ENCODE results near the gene RAB40B. TPM values are rescaled to one million over a fixed set of nuclear protein-coding genes. Genes with fewer than 3 reads are reported as not detected.

The RAB40B gene
- total RNA-seq, 2 experiments from 2014 or later = 0.42 to 0.52 TPM

DNA sequence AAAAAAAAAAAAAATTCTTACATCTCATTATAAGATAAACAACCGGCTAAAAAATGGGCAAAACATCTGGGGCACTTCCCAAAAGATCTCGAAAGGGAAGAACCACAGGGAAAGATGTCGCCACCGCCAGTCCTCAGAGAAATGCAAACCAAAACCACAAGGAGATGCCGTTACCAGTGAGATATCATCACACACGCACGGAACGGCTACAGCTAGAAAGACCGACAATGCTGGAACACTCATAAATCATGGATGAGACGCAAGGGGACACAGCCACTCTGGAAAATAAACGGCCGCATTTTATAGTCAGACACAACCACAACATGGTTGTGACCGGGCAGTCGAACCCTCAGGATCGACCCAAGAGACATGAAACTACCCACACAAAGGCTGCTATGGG lies 74.8 kb downstream of the RAB40B start:
- DNase-seq = no peak
- intact Hi-C loops (cut with micrococcal nuclease) = no loop called here
- Mint-ChIP-seq H3K4me3 (no peak overlapping the region), H3K4me1 (ENCODE audit: low read depth) (no peaks in the 10 kb centered on the region), H3K36me3 (ENCODE audit: low read depth) (peaks cover 23% of the 10 kb centered on the region), H3K9me3 (no peaks in the 10 kb centered on the region), H3K27ac (no peak overlapping the region), H3K27me3 (ENCODE audit: low read depth) (no peaks in the 10 kb centered on the region)
- CTCF ChIA-PET = no interaction called here

DNA sequence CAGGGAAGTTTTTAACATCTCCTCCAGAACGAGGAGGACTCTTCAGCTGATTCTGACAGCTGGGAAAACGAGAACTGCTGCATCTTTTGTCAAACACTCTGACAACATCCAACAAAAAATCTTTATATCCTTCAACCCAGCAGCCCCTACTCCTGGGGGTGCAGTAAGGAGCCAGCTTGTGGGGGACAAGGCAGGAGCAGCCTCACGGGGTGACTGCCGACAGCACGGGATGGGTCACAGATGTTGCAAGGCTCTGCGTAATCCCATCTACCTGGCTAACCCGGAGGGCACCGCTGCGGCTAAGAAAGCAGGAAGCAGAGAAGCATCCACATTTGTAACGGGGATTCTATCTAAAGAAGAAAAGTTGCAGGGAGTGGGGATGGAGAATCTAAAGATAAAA lies 78.9 kb downstream of the RAB40B start:
- CTCF ChIA-PET = no interaction called here
- no peak overlapping the region for H3K4me3 Mint-ChIP-seq

DNA sequence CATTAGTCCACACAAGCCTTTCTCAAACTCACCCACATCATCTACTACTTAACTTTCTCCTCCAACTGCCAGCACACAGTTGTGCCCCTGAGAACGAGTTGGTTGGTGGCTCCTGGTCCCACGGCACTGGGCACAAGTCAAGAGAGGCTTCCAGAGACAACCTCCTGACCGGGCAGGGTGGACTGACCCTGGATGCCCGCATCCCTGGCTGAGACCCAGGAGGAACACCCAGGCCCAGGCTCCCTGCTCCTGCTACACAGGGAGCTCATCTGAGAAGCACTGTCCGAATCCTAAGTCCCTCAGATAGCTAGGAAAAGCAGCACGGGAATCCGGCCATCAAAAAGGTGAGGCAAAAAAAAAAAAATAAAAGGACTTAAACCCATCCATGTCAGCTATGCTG lies 79.3 kb downstream of the RAB40B start:
- Mint-ChIP-seq H3K27ac (no peak overlapping the region), H3K4me1 (ENCODE audit: low read depth) (no peaks in the 10 kb centered on the region), H3K9me3 (no peaks in the 10 kb centered on the region), H3K36me3 (ENCODE audit: low read depth) (peaks cover 24% of the 10 kb centered on the region), H3K4me3 (no peak overlapping the region), H3K27me3 (ENCODE audit: low read depth) (no peaks in the 10 kb centered on the region)
- intact Hi-C loops (cut with micrococcal nuclease) = no loop called here
- CTCF ChIA-PET = no interaction called here
- DNase-seq = no peak

More for the DNA sequence above, 78.9 kb downstream of the RAB40B start:
- H3K9me3 Mint-ChIP-seq = no peaks in the 10 kb centered on the region
- H3K36me3 Mint-ChIP-seq (ENCODE audit: low read depth) = peaks cover 22% of the 10 kb centered on the region
- intact Hi-C loops (cut with micrococcal nuclease) = no loop called here
- no peak overlapping the region for H3K27ac Mint-ChIP-seq
- DNase-seq = no peak
- no peaks in the 10 kb centered on the region for H3K4me1 Mint-ChIP-seq (ENCODE audit: low read depth)
- H3K27me3 Mint-ChIP-seq (ENCODE audit: low read depth) = no peaks in the 10 kb centered on the region

DNA sequence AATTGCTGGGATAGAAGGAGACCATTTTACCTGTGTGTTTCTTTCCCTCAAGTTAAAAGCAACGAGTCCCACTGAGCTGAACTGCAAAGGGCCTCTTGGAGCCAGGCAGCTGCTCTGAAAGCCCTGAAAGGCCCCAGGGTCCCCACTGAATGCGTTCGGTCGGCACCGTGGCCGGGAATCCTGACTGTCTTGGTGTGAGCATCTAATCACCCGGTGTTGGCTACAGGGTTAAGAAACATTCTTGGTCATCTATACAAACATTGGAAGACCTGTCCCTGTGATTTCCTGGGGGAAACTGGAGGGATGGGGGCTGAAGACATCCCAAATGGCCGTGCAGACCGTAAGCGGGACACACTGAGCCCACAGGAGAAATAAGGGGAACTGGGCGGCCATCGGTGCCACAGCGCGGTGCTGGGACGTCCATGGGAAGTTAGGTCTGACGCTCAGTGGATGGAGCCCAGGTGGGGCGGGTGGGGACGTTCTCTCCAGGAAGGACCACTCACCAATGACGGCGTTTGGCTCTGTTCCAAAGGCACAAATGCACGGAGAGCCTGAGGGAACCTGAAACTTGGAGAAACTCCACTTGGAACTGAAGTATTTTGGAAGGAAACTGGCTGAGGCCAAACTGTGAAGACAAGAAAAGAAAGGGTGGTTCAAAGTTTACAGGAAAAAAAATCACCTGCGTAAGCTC lies 82.3 kb downstream of the RAB40B start:
- Mint-ChIP-seq H3K36me3 (ENCODE audit: low read depth) (peaks cover 20% of the 10 kb centered on the region), H3K27ac (no peak overlapping the region), H3K4me3 (no peak overlapping the region), H3K4me1 (ENCODE audit: low read depth) (no peaks in the 10 kb centered on the region), H3K27me3 (ENCODE audit: low read depth) (no peaks in the 10 kb centered on the region), H3K9me3 (no peaks in the 10 kb centered on the region)
- CTCF ChIA-PET = interaction anchor here (0.6 kb wide), 1 partner anchor 178 kb away, joined by 4 read pairs; no protein-coding TSS in a partner anchor
- intact Hi-C loops (cut with micrococcal nuclease) = no loop called here
- no peak for DNase-seq

DNA sequence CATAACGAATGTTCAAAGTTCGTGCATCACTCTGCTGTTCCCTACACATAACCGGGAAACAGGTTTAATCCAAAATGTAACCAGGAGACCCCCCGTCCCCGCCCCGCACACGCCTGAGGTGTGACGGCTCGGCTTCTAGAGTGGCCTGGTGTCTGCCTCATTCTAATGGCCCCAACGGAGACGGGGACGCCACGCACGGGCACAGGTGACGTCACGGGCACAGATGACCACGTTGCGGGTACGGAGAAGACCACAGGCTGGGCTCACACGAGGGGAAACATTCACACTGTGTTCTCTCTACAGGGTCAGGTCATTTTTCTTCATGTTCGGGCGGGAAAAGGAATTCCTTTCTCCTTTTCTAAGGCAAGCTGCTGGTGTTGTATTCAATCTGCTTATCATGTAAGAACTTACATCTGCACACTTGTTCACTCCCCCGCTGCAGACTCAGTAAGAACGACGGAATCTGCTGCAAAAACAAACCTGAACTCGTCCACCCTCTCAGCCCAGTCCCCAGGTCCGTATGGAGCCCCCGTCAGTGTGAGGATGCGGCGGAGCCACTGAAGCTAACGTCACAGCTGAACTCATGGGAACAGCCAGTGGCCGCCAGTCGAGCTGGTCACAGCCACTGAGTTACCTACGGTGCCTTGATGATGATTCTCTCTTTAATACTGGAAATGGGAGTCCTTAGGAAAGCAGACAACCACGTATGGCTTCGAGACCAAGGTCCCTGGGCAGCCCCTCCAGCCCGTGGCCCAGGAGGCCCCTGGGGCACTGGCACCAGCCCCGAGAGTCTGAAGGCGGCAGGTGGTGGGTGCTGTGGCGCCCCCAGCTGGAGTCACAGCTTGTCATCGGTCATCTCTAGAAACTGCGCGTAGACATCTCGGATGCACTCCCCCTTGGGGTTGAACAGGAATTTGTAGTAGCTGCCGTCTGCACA lies 83.1 kb downstream of the RAB40B start:
- CTCF ChIA-PET = no interaction called here
- Mint-ChIP-seq H3K4me1 (ENCODE audit: low read depth) (no peaks in the 10 kb centered on the region), H3K4me3 (no peak overlapping the region), H3K27me3 (ENCODE audit: low read depth) (no peaks in the 10 kb centered on the region), H3K36me3 (ENCODE audit: low read depth) (peaks cover 17% of the 10 kb centered on the region), H3K27ac (no peak overlapping the region), H3K9me3 (no peaks in the 10 kb centered on the region)
- intact Hi-C loops (cut with micrococcal nuclease) = no loop called here
- no peak for DNase-seq

DNA sequence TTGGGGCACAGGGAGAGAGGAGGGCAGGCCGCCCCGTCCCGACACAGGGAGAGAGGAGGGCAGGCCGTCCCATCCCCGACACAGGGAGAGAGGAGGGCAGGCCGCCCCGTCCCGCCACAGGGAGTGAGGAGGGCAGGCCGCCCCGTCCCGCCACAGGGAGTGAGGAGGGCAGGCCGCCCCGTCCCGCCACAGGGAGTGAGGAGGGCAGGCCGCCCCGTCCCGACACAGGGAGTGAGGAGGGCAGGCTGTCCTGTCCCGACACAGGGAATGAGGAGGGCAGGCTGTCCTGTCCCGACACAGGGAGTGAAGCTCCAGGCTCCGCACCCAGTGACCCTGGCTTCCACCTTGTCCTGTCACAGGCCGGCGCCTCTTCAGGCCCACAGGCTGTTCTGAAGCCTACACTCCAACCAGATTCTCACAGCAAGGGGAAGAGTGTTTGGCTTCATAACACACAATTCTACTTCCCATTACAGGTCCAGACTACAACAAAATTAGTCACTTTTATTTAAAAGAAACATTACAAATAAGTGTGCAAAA lies 84.3 kb downstream of the RAB40B start:
- Mint-ChIP-seq H3K9me3 (no peaks in the 10 kb centered on the region), H3K4me1 (ENCODE audit: low read depth) (no peaks in the 10 kb centered on the region), H3K27me3 (ENCODE audit: low read depth) (no peaks in the 10 kb centered on the region), H3K4me3 (no peak overlapping the region), H3K27ac (no peak overlapping the region), H3K36me3 (ENCODE audit: low read depth) (peaks cover 22% of the 10 kb centered on the region)
- CTCF ChIA-PET = no interaction called here
- intact Hi-C loops (cut with micrococcal nuclease) = no loop called here
- no peak for DNase-seq

DNA sequence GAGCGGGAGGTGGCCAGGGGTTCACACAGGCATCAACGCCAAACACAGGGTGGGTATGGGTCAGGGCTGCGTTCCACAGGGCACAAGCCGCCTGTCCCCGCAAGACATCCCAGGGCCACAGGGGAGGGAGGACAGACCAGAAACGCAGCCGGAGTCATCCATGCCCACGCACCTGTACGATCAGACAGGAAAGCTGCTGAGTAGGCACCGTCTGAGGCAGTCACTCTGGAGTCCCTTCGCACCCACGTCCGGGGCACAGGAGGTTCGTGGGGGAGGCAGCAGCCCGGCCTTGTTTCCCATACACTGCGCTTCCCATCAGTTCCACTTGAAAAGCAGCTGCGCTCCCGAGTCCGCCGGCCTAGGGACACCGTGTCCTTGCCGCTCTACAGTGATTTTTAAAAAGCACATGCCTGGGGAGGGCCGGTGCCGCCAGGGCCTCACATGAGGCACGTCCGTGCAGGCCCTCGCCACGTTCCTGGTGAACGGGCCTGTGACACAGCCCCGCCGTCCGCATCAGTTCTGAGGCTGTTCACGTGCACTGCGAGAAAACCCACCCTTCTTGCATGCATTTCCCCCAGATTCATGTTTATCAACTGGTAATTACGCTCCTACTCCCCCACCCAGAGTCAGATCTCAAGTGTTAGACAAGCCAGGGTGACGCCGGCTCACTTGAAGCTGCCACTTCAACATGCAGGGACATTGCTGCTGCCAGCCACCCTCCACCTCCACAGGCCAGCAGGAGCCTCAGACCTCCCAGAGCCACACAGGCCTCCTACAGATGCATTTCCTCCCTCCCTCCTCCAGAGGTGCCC lies 85.0 kb downstream of the RAB40B start:
- Mint-ChIP-seq H3K4me3 (no peak overlapping the region), H3K9me3 (no peaks in the 10 kb centered on the region), H3K4me1 (ENCODE audit: low read depth) (no peaks in the 10 kb centered on the region), H3K36me3 (ENCODE audit: low read depth) (peaks cover 22% of the 10 kb centered on the region), H3K27me3 (ENCODE audit: low read depth) (no peaks in the 10 kb centered on the region), H3K27ac (no peak overlapping the region)
- intact Hi-C loops (cut with micrococcal nuclease) = no loop called here
- no peak for DNase-seq
- CTCF ChIA-PET = no interaction called here

DNA sequence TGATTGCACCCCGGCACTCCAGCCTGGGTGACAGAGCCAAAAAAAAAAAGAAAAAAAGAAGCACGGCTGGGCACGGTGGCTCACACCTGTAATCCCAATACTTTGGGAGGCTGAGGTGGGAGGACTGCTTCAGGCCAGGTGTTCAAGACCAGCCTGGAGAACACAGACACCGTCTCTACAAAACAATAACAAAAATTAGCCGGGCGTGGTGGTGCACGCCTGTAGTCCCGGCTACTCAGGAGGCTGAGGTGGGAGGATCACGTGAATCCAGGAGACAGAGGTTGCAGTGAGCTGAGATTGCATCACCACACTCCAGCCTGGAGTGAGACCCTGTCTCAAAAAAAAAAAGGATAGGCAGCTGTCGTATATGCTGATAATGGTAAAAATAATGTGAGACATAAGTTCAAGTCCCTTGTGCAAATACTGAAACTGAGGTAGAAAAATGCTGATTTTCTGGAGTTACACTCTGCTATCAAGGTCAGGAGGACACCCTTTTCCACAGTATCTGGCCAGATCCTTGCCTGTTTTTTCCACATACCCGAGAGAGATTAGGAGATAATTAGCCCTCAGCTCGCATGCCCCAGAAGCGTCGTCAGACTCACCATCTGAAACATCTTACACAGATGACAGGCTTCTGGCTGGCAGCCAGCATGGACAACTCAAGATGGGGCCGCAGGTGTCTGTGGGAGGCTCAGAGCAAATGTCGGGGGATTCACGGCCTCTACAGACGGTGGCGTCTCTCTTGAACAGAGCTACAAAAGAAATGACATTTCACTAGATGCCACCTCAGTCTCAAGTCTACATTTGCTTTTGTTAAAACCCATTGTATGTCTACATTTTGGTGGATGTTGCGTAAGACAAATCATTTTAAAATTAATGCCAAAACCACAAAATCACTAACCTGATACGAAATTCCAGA lies 87.1 kb downstream of the RAB40B start:
- Mint-ChIP-seq H3K9me3 (no peaks in the 10 kb centered on the region), H3K4me3 (no peak overlapping the region), H3K36me3 (ENCODE audit: low read depth) (peaks cover 21% of the 10 kb centered on the region), H3K27ac (no peak overlapping the region), H3K4me1 (ENCODE audit: low read depth) (no peaks in the 10 kb centered on the region), H3K27me3 (ENCODE audit: low read depth) (no peaks in the 10 kb centered on the region)
- CTCF ChIA-PET = no interaction called here
- no peak for DNase-seq
- intact Hi-C loops (cut with micrococcal nuclease) = no loop called here

DNA sequence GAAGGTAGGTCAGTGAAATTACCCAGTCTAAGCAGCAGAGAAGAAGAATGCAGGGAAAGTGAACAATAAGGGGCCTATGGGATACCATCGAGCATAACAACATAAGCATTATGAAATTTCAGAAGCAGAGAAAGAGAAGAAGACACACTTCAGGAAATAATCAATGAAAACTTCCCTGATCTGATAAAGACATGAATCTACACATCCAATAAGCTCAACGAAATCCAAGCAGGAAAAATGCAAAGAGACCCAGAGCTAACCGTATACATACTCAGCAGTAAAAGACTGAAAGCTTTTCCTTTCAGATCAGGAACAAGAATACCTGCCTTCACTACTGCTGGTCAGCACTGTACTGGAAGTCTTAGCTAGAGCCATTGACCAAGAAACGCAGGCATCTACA lies 88.8 kb downstream of the RAB40B start:
- Mint-ChIP-seq H3K36me3 (ENCODE audit: low read depth) (peaks cover 17% of the 10 kb centered on the region), H3K27me3 (ENCODE audit: low read depth) (no peaks in the 10 kb centered on the region), H3K4me3 (no peak overlapping the region), H3K9me3 (no peaks in the 10 kb centered on the region), H3K4me1 (ENCODE audit: low read depth) (no peaks in the 10 kb centered on the region), H3K27ac (no peak overlapping the region)
- intact Hi-C loops (cut with micrococcal nuclease) = no loop called here
- DNase-seq = no peak
- CTCF ChIA-PET = interaction anchor here (0.7 kb wide), 1 partner anchor 443 kb away, joined by 3 read pairs; no protein-coding TSS in a partner anchor

DNA sequence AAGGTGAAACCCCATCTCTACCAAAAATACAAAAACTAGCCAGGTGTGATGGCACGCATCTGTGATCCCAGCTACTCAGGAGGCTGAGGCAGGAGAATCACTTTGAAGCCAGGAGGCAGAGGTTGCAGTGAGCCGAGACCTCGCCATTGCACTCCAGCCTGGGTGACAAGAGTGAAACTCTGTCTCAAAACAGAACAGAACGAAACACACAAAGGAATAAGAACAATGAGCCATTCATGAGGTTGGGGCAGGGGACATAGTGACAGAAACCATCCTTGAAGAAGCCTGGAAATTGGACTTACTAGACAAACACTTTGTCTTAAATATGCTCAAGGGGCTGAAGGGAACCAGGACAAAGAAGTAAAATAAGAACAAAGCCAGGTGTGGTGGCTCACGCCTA lies 89.7 kb downstream of the RAB40B start:
- no peaks in the 10 kb centered on the region for H3K9me3 Mint-ChIP-seq
- no peak overlapping the region for H3K27ac Mint-ChIP-seq
- CTCF ChIA-PET = no interaction called here
- intact Hi-C loops (cut with micrococcal nuclease) = no loop called here
- H3K4me1 Mint-ChIP-seq (ENCODE audit: low read depth) = peaks cover 5% of the 10 kb centered on the region
- peaks cover 18% of the 10 kb centered on the region for H3K36me3 Mint-ChIP-seq (ENCODE audit: low read depth)
- H3K27me3 Mint-ChIP-seq (ENCODE audit: low read depth) = no peaks in the 10 kb centered on the region
- DNase-seq = no peak
- H3K4me3 Mint-ChIP-seq = no peak overlapping the region

DNA sequence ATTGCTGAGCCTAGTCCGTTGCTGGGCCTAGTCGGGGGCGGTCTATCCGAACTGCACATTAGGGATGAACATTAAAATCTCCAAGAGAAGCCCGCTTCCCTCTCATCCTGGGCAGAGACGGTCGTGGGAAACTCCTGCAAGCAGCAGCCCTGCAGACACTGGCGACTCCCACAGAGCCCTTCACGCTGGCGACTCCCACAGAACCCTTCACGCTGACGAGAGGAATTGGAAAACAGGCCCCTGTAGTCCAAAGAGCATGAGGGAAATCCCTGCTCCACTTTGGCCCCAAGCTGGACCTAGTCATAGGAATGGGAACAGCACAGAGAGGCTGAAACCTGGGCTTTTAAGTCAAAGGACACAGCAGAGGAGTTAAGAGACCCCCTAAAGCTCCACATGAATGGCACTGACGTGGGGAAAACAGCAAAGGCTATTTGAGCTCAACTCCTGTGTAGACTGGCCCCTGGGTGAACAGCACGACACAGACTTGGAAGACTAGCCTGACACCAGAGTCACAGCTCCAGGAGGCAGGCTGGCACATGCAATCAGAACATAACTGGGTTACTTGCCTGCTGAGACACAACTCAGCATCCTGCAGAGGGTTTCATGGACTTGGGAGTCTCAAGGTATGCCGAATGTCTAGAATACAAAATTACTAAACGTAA lies 92.4 kb downstream of the RAB40B start:
- H3K4me3 Mint-ChIP-seq = no peak overlapping the region
- peaks cover 35% of the 10 kb centered on the region for H3K36me3 Mint-ChIP-seq (ENCODE audit: low read depth)
- no peak for DNase-seq
- no peaks in the 10 kb centered on the region for H3K27me3 Mint-ChIP-seq (ENCODE audit: low read depth)
- no peak overlapping the region for H3K27ac Mint-ChIP-seq
- CTCF ChIA-PET = no interaction called here
- intact Hi-C loops (cut with micrococcal nuclease) = no loop called here
- no peaks in the 10 kb centered on the region for H3K9me3 Mint-ChIP-seq
- peaks cover 12% of the 10 kb centered on the region for H3K4me1 Mint-ChIP-seq (ENCODE audit: low read depth)

Measured in activated naive CD4-positive, alpha-beta T cell treated with anti-CD3 and anti-CD28 coated beads for 36 hours (primary cell).